ENCODE measurements around the gene IRF2BP2.

IRF2BP2 gene

DNA sequence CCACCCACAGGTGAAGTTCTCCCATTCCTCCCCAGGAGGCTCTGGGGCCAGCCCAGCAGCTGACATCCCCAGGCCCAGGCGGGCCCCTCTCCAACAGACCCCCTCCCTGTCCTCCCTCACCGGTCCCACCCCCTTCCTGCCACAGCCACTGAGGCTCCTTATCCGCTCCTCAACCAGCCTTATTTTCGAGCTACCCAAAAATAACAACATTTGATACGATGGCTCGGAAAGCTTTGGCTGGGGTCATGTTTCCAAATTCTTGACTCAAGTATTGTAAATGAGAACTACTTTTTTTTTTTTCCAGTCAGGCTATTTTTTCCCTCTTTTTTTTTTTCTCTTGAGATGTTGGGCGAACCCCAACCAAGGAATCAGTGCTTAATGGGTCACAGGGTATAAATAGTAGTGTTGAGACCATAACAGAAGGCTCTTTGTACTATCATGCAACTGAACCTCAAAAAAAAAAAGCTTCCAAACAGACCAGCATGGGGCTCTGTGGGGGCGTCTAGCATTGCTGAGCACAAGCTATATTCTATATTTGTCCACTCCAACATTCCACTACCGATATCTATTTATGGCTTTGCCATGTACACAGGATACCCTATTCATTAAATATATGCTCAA, 27.2 kb downstream of the IRF2BP2 start:
- DNase-seq, result no peak

DNA sequence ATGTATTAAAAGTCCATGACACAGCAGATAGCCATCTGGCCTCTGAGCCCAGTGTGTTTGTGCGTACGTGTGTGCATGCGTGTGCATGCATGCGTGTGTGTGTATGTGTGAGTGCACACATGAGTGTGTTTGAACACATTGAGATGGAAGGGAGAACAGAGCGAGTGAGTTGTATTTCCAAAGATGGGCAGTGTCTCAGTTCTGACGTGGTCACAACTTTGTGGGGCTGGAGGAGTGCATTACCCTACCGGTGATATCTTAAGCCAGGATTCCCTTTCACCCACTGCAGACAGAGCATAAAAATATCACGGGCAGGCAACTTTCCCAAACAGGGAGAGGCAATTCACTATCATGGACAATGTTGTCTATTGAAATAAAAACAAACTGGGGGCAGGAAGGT, 27.8 kb downstream of the IRF2BP2 start:
- no peak for DNase-seq

DNA sequence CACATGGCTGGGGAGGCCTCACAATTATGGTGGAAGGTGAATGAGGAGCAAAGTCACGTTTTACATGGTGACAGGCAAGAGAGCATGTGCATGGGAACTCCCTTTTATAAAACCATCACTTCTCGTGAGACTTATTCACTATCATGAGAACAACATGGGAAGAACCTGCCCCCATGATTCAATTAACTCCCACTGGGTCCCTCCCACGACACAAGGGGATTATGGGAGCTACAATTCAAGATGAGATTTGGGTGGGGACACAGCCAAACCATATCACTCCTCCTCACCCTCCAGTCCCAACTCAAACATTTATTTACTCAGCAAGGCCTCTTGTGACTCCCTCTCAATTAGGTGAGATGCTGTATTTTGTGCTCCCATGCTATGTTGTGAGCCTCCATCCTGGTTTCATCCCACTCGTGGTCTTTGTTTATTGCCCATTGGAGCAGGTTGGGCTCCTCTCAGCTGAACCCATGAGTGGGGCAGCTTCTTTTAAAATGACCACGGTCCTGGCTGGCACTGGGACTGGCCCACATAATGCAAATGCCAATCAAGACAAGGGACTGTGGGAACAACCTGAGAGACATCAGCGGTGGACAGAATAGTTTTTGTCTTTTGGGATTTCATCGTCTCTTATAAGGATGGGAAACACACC, 28.8 kb downstream of the IRF2BP2 start:
- DNase-seq, result no peak

DNA sequence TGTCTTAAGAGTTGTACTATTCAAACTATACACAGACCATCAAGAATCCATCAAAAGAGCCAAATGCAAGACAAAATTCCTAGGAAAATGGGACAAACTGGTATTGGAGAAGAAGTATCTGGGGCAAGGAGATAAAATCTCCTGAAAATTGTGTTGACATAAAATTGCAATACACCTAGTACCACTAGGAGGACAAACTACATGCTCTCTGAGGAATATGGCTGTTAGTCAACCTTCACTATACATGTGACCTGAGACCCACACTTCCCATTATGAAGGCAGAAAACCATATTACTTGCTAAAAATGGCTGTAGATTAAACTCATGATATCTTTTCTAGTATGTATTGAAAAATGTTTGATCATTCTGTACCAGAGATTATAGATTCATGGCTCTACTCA, 30.0 kb downstream of the IRF2BP2 start:
- DNase-seq, result no peak

DNA sequence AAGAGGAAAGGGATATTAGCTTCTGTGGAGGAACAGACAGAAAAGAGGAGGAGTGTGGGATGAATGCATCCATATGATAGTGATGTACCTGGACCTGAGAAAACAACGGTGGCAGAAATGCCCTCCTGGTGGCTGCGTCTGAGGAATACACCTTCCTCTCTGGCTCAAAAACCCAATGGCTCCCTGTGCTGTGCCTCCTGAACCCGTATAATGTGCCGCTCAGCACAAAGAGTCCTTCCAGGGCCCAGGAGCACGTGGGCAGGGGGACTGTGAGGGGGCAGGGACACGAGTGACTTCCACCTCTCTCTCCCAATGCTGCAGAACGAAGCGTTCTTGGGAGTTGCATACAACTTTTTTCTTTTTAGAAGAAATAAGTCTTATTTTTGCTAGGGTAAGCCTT, 31.2 kb downstream of the IRF2BP2 start:
- no peak for DNase-seq

DNA sequence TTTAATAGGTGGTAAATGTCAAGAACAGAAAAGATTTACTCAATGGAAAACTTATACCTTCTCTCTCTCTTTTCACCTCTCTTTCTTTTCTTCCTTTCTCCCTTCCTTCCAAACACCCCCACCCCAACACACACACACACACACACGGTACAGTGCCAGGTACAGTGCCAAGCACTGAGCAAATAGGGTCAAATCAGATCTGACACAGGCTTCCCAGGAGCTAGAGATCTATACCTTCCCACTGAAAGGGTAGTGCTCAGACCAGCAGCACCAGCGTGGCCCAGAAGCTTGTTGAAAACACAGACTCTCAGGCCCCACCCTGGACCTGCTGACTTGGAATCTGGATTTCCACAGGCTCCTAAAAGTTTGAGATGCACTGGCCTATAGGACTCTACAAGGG, 31.9 kb downstream of the IRF2BP2 start:
- no peak for DNase-seq

DNA sequence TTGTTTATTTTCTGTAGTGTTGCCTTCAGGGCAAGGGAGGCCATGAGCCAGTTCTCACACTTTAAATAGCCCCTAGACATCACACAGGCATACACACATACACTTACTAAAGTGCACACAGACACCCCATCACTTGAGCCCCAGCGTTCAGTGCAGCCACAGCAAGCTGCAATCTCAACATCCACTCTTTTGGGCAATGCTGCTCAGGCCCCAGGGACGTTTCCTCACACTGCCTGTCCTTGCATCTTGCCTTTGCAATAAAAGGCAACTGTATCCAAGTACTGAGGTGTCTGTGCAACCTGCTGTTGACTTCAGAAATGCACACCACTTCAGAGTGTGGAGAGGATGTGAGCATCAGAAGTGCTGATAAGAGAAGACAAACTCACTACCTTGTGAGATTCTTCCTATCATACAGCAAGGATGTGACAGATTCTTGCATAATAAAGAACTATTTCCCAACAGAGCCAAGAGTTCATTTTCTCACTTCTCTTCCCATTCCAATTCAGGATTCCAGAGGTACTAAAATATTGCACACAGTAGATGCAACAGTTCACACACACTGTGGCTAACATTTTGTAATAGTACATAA, 36.2 kb downstream of the IRF2BP2 start:
- DNase-seq, result no peak

DNA sequence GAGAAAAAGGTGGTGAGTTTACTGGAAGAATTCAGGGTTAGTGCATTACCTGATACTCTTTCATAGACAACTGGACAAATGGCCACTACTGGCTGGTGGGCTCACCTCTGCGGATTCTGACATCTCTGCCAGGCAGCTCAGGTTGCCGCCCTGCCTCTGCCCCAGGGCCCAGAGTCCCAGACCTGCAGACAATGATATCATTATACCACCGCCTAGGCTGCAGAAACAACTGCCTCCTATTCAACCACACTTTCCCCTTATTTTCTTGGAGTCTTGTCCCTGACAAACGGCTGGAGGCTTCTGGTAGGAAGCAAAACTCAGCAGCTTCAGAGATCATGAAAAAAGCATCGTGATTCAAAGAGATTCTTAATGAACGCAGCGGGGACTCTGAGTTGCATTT, 37.0 kb downstream of the IRF2BP2 start:
- no peak for DNase-seq

DNA sequence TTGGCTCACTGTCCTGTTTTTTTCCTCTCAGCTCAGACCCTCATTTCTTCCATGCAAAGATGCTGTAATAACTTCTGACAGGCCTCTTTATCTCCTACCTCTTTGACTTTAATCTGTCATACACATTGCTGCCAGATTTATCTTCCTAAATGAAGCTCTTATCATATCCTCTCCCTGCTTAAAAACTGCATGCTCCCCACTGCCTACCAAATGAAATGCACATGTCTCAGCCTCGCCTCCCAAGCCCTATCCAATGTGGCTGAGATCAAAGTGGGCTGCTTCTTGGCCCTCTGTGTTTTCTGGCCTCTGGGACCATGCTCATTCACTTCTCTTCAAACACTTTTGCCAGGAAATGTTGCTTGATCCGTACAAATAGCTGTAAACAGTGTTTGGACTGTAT, 38.3 kb downstream of the IRF2BP2 start:
- DNase-seq, result no peak

DNA sequence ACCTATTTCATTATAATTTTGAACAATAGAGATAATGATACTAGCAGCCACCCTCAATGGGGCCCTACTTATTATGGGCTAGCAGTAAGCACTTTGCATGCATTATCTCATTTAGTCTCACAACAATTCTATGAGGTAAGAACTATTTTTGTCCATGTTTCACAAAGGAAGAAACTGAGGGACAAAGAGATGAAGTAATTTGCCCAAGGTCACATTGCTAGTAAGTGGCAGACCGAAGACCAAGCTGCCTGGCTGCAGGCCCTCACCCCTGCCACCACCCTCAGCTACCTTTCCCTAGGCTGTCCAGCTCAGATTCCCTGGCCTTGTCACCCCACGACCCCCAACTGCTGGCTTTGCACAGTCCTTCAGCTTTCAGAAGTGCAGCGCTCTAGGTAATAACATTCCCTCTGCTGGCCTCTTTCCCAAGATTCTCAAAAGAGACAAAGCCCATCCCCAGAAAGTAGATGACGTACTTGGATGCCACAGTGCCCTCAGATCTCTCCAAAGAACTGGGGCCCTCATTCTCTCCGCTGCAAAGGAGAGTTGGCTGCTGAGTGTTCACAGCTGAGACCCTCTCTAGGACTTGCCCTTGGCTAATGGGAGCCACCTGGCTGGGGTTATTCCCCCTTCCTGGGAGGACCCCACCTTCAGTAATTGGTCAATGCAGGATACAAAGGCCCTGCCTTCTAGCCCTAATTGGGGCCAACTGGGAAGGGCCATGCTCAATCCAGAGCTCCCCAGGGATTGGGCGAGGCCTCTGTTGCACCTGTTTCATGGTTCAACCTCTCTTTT, 39.5 kb downstream of the IRF2BP2 start:
- no peak for DNase-seq

DNA sequence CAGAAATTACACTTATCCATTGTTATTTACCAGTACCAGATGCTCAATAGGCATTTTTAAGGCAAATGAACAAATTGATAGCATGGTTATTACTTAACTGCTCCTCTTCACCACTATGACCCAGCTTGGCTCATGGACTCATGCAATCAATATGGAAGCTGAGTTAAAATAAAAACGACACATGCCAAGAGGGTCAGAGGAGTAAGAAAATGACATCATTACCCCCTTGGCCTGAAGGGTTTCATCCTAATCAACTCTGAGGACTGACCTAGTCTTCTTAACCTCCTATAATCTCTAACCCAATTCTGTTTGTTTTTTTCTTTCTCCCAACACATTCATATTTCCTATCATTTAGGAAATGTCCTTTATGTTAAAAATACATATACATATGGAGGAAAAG, 41.6 kb downstream of the IRF2BP2 start:
- no peak for DNase-seq

DNA sequence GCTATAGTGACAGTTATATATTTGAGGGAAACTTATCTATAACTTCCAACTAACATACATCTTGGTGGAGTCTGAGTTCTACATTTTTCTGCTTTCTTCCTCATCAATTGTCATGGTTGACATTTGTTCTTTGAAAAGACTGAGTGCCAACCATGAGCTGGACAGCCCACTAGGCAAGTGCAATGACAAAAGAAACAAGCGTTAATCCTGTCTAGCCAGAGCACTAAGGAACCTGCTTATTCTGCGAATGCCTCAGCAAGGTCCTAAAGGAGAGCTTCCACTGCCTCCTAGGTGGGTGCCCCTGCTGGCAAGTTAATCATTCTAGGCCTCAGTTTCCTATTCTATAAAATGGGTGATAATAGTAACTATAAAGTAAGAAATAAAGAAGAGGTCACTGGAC, 44.8 kb downstream of the IRF2BP2 start:
- no peak for DNase-seq

DNA sequence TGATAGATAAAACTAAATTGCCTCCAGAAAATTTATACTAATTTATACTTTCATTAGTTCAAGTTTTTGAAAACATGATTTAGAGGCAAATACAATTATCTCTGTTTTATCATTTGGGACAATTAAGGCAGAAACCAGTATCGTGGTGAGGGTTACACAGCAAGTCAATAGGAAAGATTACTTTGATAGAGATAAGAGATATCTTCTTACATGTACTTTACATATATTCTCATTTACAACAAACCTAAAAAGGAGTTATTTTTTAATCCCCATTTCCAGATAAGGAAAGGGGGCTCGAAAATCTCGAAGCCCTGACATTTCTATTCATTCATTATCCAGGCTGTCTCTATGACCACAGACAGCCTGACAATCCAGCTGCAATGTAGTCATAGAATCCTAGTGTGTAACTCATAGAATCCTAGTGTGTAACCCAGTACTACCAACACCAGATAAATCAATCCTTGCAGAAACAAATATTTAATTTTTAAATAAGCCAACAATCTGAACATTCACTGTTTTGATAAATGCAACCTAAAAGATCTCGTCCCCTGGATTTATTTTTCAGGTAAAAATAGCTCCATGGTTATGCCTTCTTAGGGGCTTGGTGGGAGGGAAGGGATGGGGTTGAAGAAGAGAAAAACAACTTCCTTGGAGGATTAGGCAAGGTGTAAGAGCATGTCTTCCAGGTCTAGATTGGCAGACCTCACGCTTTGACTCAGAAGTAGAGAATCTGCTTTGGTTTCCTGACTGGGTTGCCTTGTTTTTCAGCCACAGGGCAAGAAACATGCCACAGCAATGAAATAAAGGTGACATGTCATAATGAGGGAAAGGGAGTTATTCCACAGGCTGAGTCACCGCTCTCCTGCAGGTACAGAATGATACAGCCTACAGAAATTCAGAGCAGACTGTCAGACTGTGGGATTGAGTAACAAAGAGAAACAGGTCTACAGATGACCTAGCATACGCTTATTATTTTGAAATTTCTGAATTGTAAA, 45.6 kb downstream of the IRF2BP2 start:
- DNase-seq, result no peak

DNA sequence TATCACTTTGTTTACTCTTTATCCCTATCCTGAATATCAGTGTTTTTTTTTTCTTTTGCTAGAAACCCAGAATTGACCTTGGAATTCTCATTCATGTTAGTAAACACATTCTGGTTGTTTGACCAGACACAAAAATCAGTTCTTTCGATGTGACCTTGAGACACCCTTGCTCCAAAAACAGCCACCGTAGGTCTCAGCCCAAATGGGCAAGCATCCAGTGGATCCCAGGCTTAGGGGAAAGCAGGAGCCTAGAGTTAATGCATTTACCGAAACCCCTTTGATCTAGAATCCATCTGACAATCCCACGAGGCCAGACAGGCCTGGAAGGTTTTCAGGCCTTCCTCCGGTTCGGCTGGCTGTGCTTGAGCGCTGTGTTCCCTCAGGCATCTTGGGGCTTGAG, 47.6 kb downstream of the IRF2BP2 start:
- no peak for DNase-seq

DNA sequence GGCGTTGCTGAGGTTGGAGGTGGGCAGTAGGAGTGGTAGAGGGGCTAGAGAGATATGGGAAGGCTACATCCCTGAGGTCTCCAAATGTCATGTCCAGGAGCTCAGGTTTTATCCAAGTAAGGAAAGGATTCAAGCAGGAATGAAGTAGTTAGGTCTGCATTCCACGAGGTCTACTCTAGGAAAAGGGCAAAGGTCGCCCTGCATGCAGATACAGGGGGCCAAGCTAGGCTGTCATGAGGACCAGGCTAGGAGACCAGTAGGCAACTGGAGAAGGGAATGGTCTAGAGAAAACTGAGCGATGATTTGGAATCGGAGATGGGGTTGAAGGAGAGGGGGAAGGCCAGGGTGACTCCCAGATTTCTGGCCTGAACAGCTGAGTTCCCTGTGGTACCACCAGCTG, 48.7 kb downstream of the IRF2BP2 start:
- no peak for DNase-seq

DNA sequence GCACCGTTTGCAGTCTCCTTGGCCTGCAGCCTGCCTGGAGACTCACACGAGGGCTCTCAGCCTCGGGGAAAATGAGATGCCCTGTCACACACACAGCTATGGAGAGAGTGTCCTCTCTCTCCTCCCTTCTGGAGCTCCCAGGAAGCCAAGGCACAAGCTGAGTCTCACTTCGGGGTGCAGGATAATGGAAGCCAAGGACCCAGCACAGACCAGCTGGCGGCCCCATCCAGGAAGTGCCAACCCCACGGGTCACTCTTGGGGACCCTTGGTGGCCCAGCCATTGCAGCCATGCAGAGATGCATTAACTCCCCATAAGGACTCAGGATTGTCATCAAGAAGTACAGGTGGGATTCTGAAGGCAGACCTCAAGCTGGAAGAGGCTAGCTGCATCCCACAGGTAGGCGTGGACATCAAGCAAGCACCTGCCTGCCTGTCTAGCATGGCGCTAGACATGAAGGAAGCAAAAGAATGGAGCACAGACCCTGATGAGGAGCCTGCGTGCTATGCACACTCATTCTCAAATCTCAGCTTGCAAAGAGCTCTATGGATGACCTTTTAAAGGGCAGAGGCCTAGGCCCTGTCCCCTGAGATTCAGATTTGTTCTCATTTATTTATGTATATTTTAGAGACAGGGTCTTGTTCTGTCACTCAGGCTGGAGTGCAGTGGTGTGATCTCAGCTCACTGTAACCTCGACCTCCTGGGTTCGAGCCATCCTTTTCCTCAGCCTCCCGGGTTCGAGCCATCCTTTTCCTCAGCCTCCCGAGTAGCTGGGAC, 49.9 kb downstream of the IRF2BP2 start:
- no peak for DNase-seq

DNA sequence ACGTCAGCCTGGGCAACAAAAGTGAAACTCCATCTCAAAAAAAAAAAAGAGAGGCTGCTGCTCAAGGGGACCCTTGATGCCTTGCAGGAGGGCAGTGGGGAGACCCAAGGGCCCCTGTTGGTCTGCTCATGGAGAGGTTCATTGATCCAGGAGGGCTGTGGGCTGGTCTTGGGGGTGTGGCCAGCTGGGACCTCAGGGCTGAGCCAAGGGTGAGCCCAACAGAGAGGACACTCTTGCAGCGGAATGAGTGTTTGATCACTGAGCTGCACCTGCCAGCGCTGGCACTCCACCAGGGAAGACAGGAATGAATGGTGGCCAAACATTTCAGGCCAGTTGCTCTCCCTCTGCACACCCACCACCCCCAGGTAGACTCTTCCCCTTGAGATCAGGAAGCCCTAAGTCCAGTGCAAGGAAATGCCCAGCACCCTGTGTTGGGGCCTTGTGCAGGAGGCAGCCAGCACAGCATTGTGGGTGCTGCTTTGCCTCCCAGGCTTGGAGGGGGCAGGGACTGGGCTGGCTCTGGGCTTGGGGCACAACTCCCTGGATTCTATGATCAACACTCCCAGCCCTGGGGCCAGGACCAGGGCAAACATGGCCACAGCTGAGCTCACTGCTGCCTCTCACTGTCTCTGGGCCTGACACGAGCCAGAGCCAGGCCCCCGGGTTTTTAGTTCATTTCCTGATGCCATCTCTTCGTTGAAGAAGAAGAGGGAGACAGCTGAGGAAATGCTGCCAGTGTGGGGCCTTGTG, 50.7 kb downstream of the IRF2BP2 start:
- DNase-seq, result peak; percentile 91

DNA sequence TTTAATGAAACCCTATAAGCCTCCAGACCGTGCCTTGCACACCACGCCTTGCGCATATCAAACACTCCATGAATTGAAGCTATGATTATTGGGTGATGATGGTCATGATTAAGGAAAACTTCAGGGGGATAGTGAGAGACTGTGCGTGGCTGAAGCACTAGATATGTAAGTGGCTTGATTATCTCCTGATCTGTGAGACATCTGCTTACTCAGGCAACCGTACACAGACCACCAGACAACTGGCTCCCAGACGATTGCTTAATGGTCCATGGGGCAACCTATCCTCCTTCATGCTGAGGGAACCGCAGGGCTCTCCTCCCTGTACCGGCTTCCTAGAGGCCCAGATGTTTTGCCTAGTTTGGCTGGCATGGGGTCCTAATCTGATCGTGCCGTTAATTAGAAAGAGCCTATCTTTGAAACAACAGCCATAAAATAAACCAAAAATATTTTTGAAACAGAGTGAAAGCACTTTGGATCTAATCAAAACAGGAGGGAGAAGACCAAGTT, 51.6 kb downstream of the IRF2BP2 start:
- DNase-seq, result no peak

DNA sequence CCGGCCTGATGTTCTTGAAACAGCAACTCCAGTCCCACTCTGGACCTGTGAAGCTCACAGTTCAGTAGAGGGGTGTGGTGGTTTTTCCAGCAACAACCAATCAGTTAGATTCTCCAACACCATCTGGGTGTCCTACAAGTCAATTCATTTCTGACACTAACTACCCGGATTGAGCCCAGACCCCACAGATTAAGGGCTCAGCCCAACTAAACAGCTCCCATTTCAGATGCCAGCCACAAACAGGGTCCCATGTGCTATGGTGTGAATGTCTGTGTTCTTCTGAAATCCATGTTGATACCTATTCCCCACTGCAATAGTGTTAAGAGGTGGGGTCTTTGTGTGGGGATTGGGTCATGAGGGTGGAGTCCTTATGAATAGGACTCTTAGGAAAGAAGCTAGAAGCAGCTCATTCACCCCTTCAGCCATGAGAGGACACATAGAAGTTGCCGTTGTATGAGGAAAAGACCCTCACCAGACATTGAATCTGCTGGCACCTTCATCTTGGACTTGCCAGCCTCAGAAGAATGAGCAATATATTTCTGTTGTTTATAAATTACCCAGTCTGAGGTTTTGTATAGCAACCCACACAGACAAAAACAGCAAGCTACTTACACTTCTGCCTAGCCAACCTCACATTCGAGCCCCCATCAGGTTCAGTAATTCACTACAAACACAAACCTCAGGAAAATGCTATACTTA, 53.6 kb downstream of the IRF2BP2 start:
- DNase-seq, result no peak

DNA sequence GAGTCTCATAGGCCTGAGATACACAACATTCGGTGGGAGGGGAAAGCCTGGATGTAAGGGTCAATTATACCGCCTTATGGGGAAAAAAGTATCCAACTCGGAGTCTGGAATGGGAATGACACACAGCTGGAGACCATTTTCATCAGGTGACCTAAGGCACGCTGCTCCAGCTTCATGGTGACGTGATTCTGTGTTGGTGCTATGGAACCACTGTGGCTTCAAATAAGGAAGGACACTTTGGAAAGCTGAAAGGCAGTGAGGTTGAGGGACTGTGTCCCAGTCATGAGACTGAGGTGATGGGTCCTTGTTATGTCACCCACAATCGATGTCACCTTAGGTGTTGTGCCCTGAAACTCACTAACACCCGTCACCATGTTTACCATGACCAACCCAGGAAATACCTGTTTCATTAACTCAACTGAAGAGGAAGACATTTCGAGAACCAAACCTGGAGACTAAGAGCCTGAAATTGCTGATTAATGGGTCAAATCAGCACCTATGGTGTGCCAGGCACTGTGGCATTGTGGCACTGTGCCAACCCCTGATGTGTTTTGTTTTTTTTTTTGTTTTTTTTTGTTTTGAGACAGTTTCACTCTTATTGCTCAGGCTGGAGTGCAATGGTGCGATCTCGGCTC, 54.5 kb downstream of the IRF2BP2 start:
- no peak for DNase-seq

Data from NCI-H2029 (cell line).